HL-60 (cell line): ENCODE data around the gene AHRR.

ENCODE experiments used
- DNase-seq, 2 experiments: peaks; one replicate each; pipeline ENCODE4 v3.0.0-alpha.2; 2010 to 2020; ENCODE audit warnings: low read depth in 1 of 2, low spot score in 1 of 2
- H3K27ac ChIP-seq: fragments of 250-450 bp; sonication (Bioruptor Pico); replicated peaks from 2 replicates; pipeline ENCODE4 v1.5.1; 2020; ENCODE audit warnings: mild to moderate bottlenecking, moderate library complexity
- H3K27me3 ChIP-seq: fragments of 250-450 bp; sonication (Bioruptor Pico); 2 replicates; pipeline ENCODE4 v1.5.1; 2021; ENCODE audit warnings: mild to moderate bottlenecking, moderate library complexity; ENCODE audit not compliant: insufficient read depth, poor library complexity, severe bottlenecking
- H3K4me3 ChIP-seq: replicated peaks from 2 replicates; pipeline ENCODE4 v1.5.1; 2011; ENCODE audit warnings: mild to moderate bottlenecking, control low read depth, low read length; ENCODE audit not compliant: insufficient read depth
- CTCF ChIP-seq: IDR thresholded peaks from one replicate; pipeline ENCODE4 v1.5.1; 2011; ENCODE audit warnings: low read length, control low read depth, inconsistent platforms; ENCODE audit not compliant: insufficient read depth
- GABPA ChIP-seq: IDR thresholded peaks from 2 replicates; pipeline ENCODE4 v1.6.1; 2012; ENCODE audit warnings: low read depth
- POLR2AphosphoS5 ChIP-seq: IDR thresholded peaks from 2 replicates; pipeline ENCODE4 v1.6.1; 2012; ENCODE audit warnings: low read depth
- REST ChIP-seq: IDR thresholded peaks from 2 replicates; pipeline ENCODE4 v1.6.1; 2012; ENCODE audit warnings: low read depth; ENCODE audit not compliant: insufficient replicate concordance
- SPI1 ChIP-seq: IDR thresholded peaks from 2 replicates; pipeline ENCODE4 v1.6.1; 2012; ENCODE audit warnings: low read depth, mild to moderate bottlenecking, borderline replicate concordance

The AHRR gene

GRCh38 chr5:374631-375335, 53.3 kb downstream of the AHRR start:
- Histone ChIP-seq H3K27me3 (no peaks in the 10 kb centered on the region), H3K4me3 (no peak overlapping the region), H3K27ac (peak overlapping the region; percentile 97)
- DNase-seq: peak in 1 of 2 experiments; percentile 0
- TF ChIP-seq SPI1 (no peak), POLR2AphosphoS5 (peak; percentile 59; the same call in 1 of the 2 replicates), REST (no peak)

GRCh38 chr5:375336-375920, 53.9 kb downstream of the AHRR start:
- no peak overlapping the region for H3K4me3 ChIP-seq
- TF ChIP-seq REST (no peak), POLR2AphosphoS5 (no peak), SPI1 (no peak), GABPA (no peak), CTCF (no peak)
- DNase-seq: peak in 1 of 2 experiments; percentile 0
- H3K27ac ChIP-seq: peak overlapping the region; percentile 97
- no peaks in the 10 kb centered on the region for H3K27me3 ChIP-seq

GRCh38 chr5:375921-376798, 54.6 kb downstream of the AHRR start:
- Histone ChIP-seq H3K27me3 (no peaks in the 10 kb centered on the region), H3K4me3 (no peak overlapping the region), H3K27ac (peak overlapping the region; percentile 97)
- DNase-seq: peak in 1 of 2 experiments; percentile 1
- TF ChIP-seq POLR2AphosphoS5 (0 out of 2 replicates have a peak, but pooled peaks have one; percentile 13), REST (no peak)
